PFSK-1 (cell line): ENCODE data around the gene NHLRC4.

ENCODE experiments used
- FOXP2 ChIP-seq: optimal IDR thresholded peaks from 2 replicates; pipeline ENCODE3; 2011; ENCODE audit warnings: borderline replicate concordance, control low read depth, inconsistent platforms; ENCODE audit not compliant: insufficient read depth; ENCODE audit errors: extremely low read length, extremely low read depth
- POLR2AphosphoS5 ChIP-seq: IDR thresholded peaks from 2 replicates; pipeline ENCODE4 v1.6.1; 2012; ENCODE audit warnings: low read depth, mild to moderate bottlenecking, control low read depth, low read length, moderate library complexity
- REST ChIP-seq, 2 experiments: IDR thresholded peaks; 2 replicates each; pipeline versions ENCODE4 v1.6.1 to v1.8.0; 2011 to 2012; ENCODE audit warnings: low read depth in 2 of 2, low read length in 2 of 2, control low read depth in 1 of 2, inconsistent platforms in 1 of 2, mild to moderate bottlenecking in 1 of 2, moderate library complexity in 1 of 2; ENCODE audit not compliant: insufficient read depth in 1 of 2
- SIN3A ChIP-seq: IDR thresholded peaks from 2 replicates; pipeline ENCODE4 v1.6.1; 2012; ENCODE audit warnings: mild to moderate bottlenecking, low read length, moderate library complexity, borderline replicate concordance; ENCODE audit not compliant: insufficient read depth
- TAF1 ChIP-seq: IDR thresholded peaks from 2 replicates; pipeline ENCODE4 v1.6.1; 2012; ENCODE audit warnings: low read length, control low read depth, borderline replicate concordance; ENCODE audit not compliant: insufficient read depth

Gene NHLRC4

GRCh38 chr16:574021-574760 is 7.4 kb downstream of the NHLRC4 start:
- TF ChIP-seq TAF1 (no peak), POLR2AphosphoS5 (no peak), SIN3A (no peak), REST (IDR thresholded peaks at IDR 0.05; ENCODE audit: insufficient read depth in 1 of 2, low read depth in 2 of 2, low read length in 2 of 2) (no peak), FOXP2 (no peak)

- TF ChIP-seq FOXP2: no peak
- TF ChIP-seq TAF1: no peak
- TF ChIP-seq SIN3A: no peak
- no peak for TF ChIP-seq REST (IDR thresholded peaks at IDR 0.05; ENCODE audit: insufficient read depth in 1 of 2, low read depth in 2 of 2, low read length in 2 of 2)
- TF ChIP-seq POLR2AphosphoS5: no peak
Measured at GRCh38 chr16:575354-576196, 8.8 kb downstream of the NHLRC4 start.

- TF ChIP-seq FOXP2: no peak
- no peak for TF ChIP-seq REST (IDR thresholded peaks at IDR 0.05; ENCODE audit: insufficient read depth in 1 of 2, low read depth in 2 of 2, low read length in 2 of 2)
- no peak for TF ChIP-seq SIN3A
- TF ChIP-seq TAF1: no peak
- no peak for TF ChIP-seq POLR2AphosphoS5
Measured at GRCh38 chr16:576197-576822, 9.5 kb downstream of the NHLRC4 start.

- TF ChIP-seq FOXP2 (no peak), POLR2AphosphoS5 (no peak), SIN3A (no peak), TAF1 (no peak), REST (IDR thresholded peaks at IDR 0.05; ENCODE audit: insufficient read depth in 1 of 2, low read depth in 2 of 2, low read length in 2 of 2) (no peak)
Measured at GRCh38 chr16:576823-577201, 10.0 kb downstream of the NHLRC4 start.
